PC-3 (cell line): ENCODE data around the gene MCU.

Experiments
- EZH2phosphoT487 ChIP-seq: fragments of 300-600 bp; sonication (generic); IDR thresholded peaks from 2 replicates; pipeline ENCODE4 v1.6.1; 2018; ENCODE audit warnings: mild to moderate bottlenecking, antibody characterized with exemption, low read length, borderline replicate concordance
- TF ChIP-seq, protein P1 (sequence below): fragments of 300-600 bp; sonication (generic); conservative IDR thresholded peaks from 2 replicates; pipeline ENCODE4 v1.5.1; 2017; ENCODE audit warnings: antibody characterized with exemption, low read depth, mild to moderate bottlenecking, low read length

DNA sequence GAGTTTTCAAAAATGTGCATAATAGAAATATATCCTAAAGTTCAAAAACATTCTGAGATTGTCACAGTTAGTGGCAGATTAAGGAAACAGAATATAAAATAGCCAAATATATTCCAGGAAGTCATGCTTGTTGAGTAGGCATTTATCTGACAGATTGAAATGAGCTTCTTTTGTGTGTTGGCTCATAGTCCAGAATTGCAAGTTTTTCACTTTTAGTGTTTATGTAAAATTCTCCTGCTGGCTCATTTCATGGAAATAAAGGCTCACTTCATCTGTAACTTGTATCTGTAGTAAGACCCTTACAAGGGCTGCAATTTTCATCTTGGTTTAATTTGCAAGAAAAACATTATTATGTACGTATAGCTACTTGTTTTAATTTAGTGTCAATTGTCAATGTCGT is 93.5 kb downstream of the MCU start:
- TF ChIP-seq, protein P1, sequence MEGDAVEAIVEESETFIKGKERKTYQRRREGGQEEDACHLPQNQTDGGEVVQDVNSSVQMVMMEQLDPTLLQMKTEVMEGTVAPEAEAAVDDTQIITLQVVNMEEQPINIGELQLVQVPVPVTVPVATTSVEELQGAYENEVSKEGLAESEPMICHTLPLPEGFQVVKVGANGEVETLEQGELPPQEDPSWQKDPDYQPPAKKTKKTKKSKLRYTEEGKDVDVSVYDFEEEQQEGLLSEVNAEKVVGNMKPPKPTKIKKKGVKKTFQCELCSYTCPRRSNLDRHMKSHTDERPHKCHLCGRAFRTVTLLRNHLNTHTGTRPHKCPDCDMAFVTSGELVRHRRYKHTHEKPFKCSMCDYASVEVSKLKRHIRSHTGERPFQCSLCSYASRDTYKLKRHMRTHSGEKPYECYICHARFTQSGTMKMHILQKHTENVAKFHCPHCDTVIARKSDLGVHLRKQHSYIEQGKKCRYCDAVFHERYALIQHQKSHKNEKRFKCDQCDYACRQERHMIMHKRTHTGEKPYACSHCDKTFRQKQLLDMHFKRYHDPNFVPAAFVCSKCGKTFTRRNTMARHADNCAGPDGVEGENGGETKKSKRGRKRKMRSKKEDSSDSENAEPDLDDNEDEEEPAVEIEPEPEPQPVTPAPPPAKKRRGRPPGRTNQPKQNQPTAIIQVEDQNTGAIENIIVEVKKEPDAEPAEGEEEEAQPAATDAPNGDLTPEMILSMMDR = no peak
- no peak for TF ChIP-seq EZH2phosphoT487
